ENCODE measurements around the gene TVP23A. TPM values are rescaled to one million over a fixed set of nuclear protein-coding genes. Genes with fewer than 3 reads are reported as not detected.
A peak's percentile ranks its signal among the peaks of the same experiment; 100 is the strongest.

The TVP23A gene
- total and polyA plus RNA-seq, 10 of the 15 experiments (the other 5 are each of a cell fraction or from before 2014, with no cell fraction given), result 1.1 to 6.4 (median 2.2) TPM

- TF ChIP-seq NFIC (IDR thresholded peaks at IDR 0.05; ENCODE audit: low read depth, low read length) (no peak), ATF2 (IDR thresholded peaks at IDR 0.05; ENCODE audit: low read length) (no peak), CTCF (IDR thresholded peaks at IDR 0.05 in 2 of 3, conservative IDR thresholded peaks at IDR 0.05 in 1 of 3; ENCODE audit: control insufficient read depth in 2 of 3, extremely low read depth in 1 of 3, insufficient read depth in 1 of 3, low read depth in 3 of 3, low read length in 3 of 3) (no peak), CREM (IDR thresholded peaks at IDR 0.05; ENCODE audit: low read depth) (peak; percentile 43; the same call in 1 of the 2 replicates), RELB (IDR thresholded peaks at IDR 0.05; ENCODE audit: low read depth) (0 out of 2 replicates have a peak, but pooled peaks have one; percentile 39), NFYA (IDR thresholded peaks at IDR 0.05; ENCODE audit: borderline replicate concordance, low read depth, low read length) (no peak), FOXM1 (IDR thresholded peaks at IDR 0.05; ENCODE audit: low read depth, low read length) (no peak), RFX5 (IDR thresholded peaks at IDR 0.05; ENCODE audit: low read depth, low read length) (no peak), TAF1 (IDR thresholded peaks at IDR 0.05; ENCODE audit: borderline replicate concordance, low read depth, low read length) (no peak), YBX1 (IDR thresholded peaks at IDR 0.05) (no peak), MTA2 (IDR thresholded peaks at IDR 0.05; ENCODE audit: low read depth) (peak; percentile 45), MYC (IDR thresholded peaks at IDR 0.05; ENCODE audit: insufficient read depth, insufficient read length, insufficient replicate concordance, low read length, severe bottlenecking) (no peak), MAX (IDR thresholded peaks at IDR 0.05; ENCODE audit: low read depth, low read length) (no peak), RAD21 (IDR thresholded peaks at IDR 0.05; ENCODE audit: insufficient read depth, low read depth, low read length) (no peak), SRF (IDR thresholded peaks at IDR 0.05; ENCODE audit: low read depth in 2 of 2, low read length in 2 of 2) (no peak), ZBTB4 (CRISPR knock-in tag; IDR thresholded peaks at IDR 0.05) (no peak), SMC3 (IDR thresholded peaks at IDR 0.05; ENCODE audit: borderline replicate concordance, low read length) (no peak), NR2C2 (IDR thresholded peaks at IDR 0.05; ENCODE audit: borderline replicate concordance, control insufficient read depth, insufficient read length, low read depth) (no peak), RB1 (IDR thresholded peaks at IDR 0.05; ENCODE audit: borderline replicate concordance) (no peak), NBN (IDR thresholded peaks at IDR 0.05) (peak; percentile 81), DPF2 (IDR thresholded peaks at IDR 0.05) (no peak)
- TF ChIP-seq, protein P1, sequence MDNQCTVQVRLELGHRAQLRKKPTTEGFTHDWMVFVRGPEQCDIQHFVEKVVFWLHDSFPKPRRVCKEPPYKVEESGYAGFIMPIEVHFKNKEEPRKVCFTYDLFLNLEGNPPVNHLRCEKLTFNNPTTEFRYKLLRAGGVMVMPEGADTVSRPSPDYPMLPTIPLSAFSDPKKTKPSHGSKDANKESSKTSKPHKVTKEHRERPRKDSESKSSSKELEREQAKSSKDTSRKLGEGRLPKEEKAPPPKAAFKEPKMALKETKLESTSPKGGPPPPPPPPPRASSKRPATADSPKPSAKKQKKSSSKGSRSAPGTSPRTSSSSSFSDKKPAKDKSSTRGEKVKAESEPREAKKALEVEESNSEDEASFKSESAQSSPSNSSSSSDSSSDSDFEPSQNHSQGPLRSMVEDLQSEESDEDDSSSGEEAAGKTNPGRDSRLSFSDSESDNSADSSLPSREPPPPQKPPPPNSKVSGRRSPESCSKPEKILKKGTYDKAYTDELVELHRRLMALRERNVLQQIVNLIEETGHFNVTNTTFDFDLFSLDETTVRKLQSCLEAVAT (IDR thresholded peaks at IDR 0.05), result peak; percentile 20; the same call in 1 of the 2 replicates
These were observed 48.6 kb upstream of the TVP23A start (continued) for GRCh38 chr16:10867199-10867598.
